ENCODE measurements around the gene SCPEP1. TPM values are rescaled to one million over a fixed set of nuclear protein-coding genes. Genes with fewer than 3 reads are reported as not detected.

The SCPEP1 gene
- total RNA-seq, 1 experiment from 2014 or later = 27.5 TPM

GRCh38 chr17:57040571-57040970 lies 62.6 kb downstream of the SCPEP1 start:
- DNase-seq (ENCODE audit: low read depth) = no peak

- DNase-seq (ENCODE audit: low read depth) = no peak
These were observed 65.3 kb downstream of the SCPEP1 start for GRCh38 chr17:57043276-57043675.

- DNase-seq (ENCODE audit: low read depth) = no peak
These were observed 67.3 kb downstream of the SCPEP1 start for GRCh38 chr17:57044976-57045867.

GRCh38 chr17:57045868-57046704 lies 68.2 kb downstream of the SCPEP1 start:
- no peak for DNase-seq (ENCODE audit: low read depth)

- no peak for DNase-seq (ENCODE audit: low read depth)
These were observed 68.8 kb downstream of the SCPEP1 start for GRCh38 chr17:57046749-57047148.

- DNase-seq (ENCODE audit: low read depth) = no peak
These were observed 70.2 kb downstream of the SCPEP1 start for GRCh38 chr17:57048096-57048495.

GRCh38 chr17:57050306-57050705 lies 72.4 kb downstream of the SCPEP1 start:
- DNase-seq (ENCODE audit: low read depth) = no peak

GRCh38 chr17:57051886-57052361 lies 74.0 kb downstream of the SCPEP1 start:
- no peak for DNase-seq (ENCODE audit: low read depth)

Other genes with a start within 250 kb of the SCPEP1 start
- 0.17 TPM in 1 of 2 replicates, not detected in the other for gene C17orf67, start 144.2 kb upstream of the SCPEP1 start, total RNA-seq (2014; rRNA removed; shearing (Covaris generic))
- gene DGKE, start 144.0 kb upstream of the SCPEP1 start, total RNA-seq (2014; rRNA removed; shearing (Covaris generic)) = 0.17 and 0.24 TPM in 2 replicates
- gene TRIM25, start 64.1 kb upstream of the SCPEP1 start, total RNA-seq (2014; rRNA removed; shearing (Covaris generic)) = 4.5 and 10.1 TPM in 2 replicates
- gene COIL, start 17.1 kb upstream of the SCPEP1 start, total RNA-seq (2014; rRNA removed; shearing (Covaris generic)) = 16.5 and 16.9 TPM in 2 replicates
- 27.2 and 30.1 TPM in 2 replicates for gene AKAP1, start 107.1 kb downstream of the SCPEP1 start, total RNA-seq (2014; rRNA removed; shearing (Covaris generic))